K562 (cell line): ENCODE measurements around the gene KLHDC7B. TPM values are rescaled to one million over a fixed set of nuclear protein-coding genes. Genes with fewer than 3 reads are reported as not detected.
"Not testable (repeated sequence)": the region's sequence is repeated elsewhere in the genome, so short reads cannot be mapped to it uniquely, and the experiment has no call there.

Source experiments
- CXXC5 ChIP-seq: fragments of 250-450 bp; sonication (Bioruptor Pico); IDR thresholded peaks from 2 replicates; pipeline ENCODE4 v1.8.0; 2022; ENCODE audit warnings: inconsistent platforms, mild to moderate bottlenecking, moderate library complexity
- DACH1 ChIP-seq: fragments of 450-650 bp; IDR thresholded peaks from 2 replicates; pipeline ENCODE4 v1.6.1; 2018; ENCODE audit not compliant: partially characterized antibody
- GTF2E2 ChIP-seq: fragments of 200-800 bp; sonication (Bioruptor generic); IDR thresholded peaks from 2 replicates; pipeline ENCODE4 v1.6.1; 2016; ENCODE audit warnings: missing genetic modification characterization, missing compliant biosample characterization
- MAZ ChIP-seq, 2 experiments: fragments of 450-650 bp in 1 of 2; sonication (generic) in 1 of 2; formaldehyde crosslinking; IDR thresholded peaks in 1 of 2; conservative IDR thresholded peaks in 1 of 2; 2 replicates each; pipeline versions ENCODE4 v1.4.0 to v1.5.0; 2020; ENCODE audit warnings: mild to moderate bottlenecking in 1 of 2, missing genetic modification reagents in 1 of 2
- RAD51 ChIP-seq: fragments of 450-650 bp; IDR thresholded peaks from 2 replicates; pipeline ENCODE4 v1.7.1; 2016; ENCODE audit warnings: low read depth, mild to moderate bottlenecking, borderline replicate concordance
- TOE1 ChIP-seq, 2 experiments: fragments of 450-650 bp in 1 of 2; sonication (generic) in 1 of 2; formaldehyde crosslinking in 1 of 2; IDR thresholded peaks; 2 replicates each; pipeline versions ENCODE4 v1.7.1 to v1.8.0; 2016 to 2022; ENCODE audit warnings: borderline replicate concordance in 2 of 2, mild to moderate bottlenecking in 2 of 2, antibody characterized with exemption in 1 of 2, inconsistent platforms in 1 of 2, low read depth in 1 of 2, missing genetic modification reagents in 1 of 2, moderate library complexity in 1 of 2
- polyA plus RNA-seq, 8 experiments: library from polyadenylated mRNA; depleted of rRNA in 4 of 8; stranded (reverse) in 5 of 8; unstranded in 3 of 8; fragments of >200 nt; fragmentation: Nextera tagmentation in 2 of 8; fragmentation: Illumina TruSeq in 1 of 8; extraction: Ambion mirVana in 2 of 8; extraction: Trizol in 1 of 8; gene quantifications; 2 replicates each; pipeline versions ENCODE4 v1.2.1 to v1.2.3, GENCODE V29; 2011 to 2014; ENCODE audit warnings: inconsistent platforms in 1 of 8, missing spikeins in 1 of 8
- total RNA-seq, 7 experiments: library from RNA; depleted of rRNA in 6 of 7; stranded (reverse); fragments of >200 nt in 6 of 7; fragmentation: Illumina TruSeq in 2 of 7; extraction: Trizol in 2 of 7; gene quantifications; 2 replicates each; pipeline versions ENCODE4 v1.2.1 to v1.2.3, GENCODE V29; 2011 to 2021; ENCODE audit warnings: low replicate concordance in 1 of 7
- TF ChIP-seq, protein P1 (sequence below): fragments of 450-650 bp; IDR thresholded peaks from 2 replicates; pipeline ENCODE4 v1.6.1; 2017; ENCODE audit warnings: antibody characterized with exemption, mild to moderate bottlenecking
- TF ChIP-seq, protein P2 (sequence below): sonication (generic); formaldehyde crosslinking; IDR thresholded peaks from 2 replicates; pipeline ENCODE4 v1.9.0; 2022; ENCODE audit warnings: mild to moderate bottlenecking, missing genetic modification reagents
- TF ChIP-seq, protein P3 (sequence below): sonication (generic); IDR thresholded peaks from 2 replicates; pipeline ENCODE4 v1.6.1; 2016
- TF ChIP-seq, protein P4 (sequence below), 2 experiments: fragments of 450-650 bp; formaldehyde crosslinking in 1 of 2; IDR thresholded peaks; 2 replicates each; pipeline versions ENCODE4 v1.4.0 to v1.6.1; 2014 to 2020; ENCODE audit warnings: mild to moderate bottlenecking in 2 of 2, borderline replicate concordance in 1 of 2, low read depth in 1 of 2

Gene KLHDC7B
- total and polyA plus RNA-seq, 9 of the 15 experiments (the other 6 are each of a cell fraction or from before 2014, with no cell fraction given): 0.04 to 0.22 (median 0.05) TPM; not detected in 4

DNA sequence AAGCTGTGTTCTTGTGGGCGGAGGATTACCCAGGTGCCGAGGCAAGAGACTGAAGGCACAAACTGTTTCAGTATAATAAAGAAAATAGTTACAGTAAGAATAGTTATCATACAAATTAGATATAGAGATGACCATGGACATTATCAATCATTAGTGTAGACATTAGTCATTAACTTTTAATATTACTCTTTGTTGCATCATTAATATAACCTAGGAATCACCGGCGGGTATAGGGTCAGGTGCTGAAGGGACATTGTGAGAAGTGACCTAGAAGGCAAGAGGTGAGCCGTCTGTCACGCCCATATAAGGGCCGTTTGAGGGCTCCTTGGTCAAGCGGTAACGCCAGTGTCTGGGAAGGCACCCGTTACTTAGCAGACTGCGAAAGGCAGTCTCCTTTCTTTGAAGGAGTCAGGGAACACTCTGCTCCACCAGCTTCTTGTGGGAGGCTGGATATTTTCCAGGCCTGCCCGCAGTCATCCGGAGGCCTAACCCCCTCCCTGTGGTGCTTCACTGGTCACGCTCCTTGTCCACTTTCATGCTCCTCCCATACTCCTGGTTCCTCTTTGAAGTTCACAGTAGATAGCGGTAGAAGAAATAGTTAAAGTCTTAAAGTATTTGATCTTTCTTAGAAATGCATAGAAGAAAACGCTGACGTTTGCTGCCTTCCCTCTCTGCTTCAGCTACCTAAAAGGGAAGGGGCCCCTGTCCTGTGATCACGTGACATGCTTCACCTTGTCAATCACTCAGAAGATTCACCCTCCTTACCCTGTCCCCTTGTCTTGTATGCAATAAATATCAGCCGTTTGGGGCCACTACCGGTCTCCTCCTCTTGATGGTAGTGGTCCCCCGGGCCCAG, 11.6 kb upstream of the KLHDC7B start (continued):
- TF ChIP-seq, protein P1, sequence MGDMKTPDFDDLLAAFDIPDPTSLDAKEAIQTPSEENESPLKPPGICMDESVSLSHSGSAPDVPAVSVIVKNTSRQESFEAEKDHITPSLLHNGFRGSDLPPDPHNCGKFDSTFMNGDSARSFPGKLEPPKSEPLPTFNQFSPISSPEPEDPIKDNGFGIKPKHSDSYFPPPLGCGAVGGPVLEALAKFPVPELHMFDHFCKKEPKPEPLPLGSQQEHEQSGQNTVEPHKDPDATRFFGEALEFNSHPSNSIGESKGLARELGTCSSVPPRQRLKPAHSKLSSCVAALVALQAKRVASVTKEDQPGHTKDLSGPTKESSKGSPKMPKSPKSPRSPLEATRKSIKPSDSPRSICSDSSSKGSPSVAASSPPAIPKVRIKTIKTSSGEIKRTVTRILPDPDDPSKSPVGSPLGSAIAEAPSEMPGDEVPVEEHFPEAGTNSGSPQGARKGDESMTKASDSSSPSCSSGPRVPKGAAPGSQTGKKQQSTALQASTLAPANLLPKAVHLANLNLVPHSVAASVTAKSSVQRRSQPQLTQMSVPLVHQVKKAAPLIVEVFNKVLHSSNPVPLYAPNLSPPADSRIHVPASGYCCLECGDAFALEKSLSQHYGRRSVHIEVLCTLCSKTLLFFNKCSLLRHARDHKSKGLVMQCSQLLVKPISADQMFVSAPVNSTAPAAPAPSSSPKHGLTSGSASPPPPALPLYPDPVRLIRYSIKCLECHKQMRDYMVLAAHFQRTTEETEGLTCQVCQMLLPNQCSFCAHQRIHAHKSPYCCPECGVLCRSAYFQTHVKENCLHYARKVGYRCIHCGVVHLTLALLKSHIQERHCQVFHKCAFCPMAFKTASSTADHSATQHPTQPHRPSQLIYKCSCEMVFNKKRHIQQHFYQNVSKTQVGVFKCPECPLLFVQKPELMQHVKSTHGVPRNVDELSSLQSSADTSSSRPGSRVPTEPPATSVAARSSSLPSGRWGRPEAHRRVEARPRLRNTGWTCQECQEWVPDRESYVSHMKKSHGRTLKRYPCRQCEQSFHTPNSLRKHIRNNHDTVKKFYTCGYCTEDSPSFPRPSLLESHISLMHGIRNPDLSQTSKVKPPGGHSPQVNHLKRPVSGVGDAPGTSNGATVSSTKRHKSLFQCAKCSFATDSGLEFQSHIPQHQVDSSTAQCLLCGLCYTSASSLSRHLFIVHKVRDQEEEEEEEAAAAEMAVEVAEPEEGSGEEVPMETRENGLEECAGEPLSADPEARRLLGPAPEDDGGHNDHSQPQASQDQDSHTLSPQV: peak; percentile 45; the same call in 1 of the 2 replicates
- peak; percentile 34 for TF ChIP-seq CXXC5 (CRISPR knock-in tag)
- TF ChIP-seq MAZ (CRISPR knock-in tag; conservative IDR thresholded peaks at IDR 0.05 in 1 of 2, IDR thresholded peaks at IDR 0.05 in 1 of 2): 0 out of 4 replicates have a peak, but pooled peaks of 1 of the 2 experiments have one; percentile 32
- peak; percentile 98 for TF ChIP-seq TOE1 (IDR thresholded peaks at IDR 0.05; ENCODE audit: borderline replicate concordance)
- TF ChIP-seq TOE1 (CRISPR knock-in tag; IDR thresholded peaks at IDR 0.05; ENCODE audit: borderline replicate concordance, low read depth): not testable (repeated sequence)
- TF ChIP-seq, protein P2, sequence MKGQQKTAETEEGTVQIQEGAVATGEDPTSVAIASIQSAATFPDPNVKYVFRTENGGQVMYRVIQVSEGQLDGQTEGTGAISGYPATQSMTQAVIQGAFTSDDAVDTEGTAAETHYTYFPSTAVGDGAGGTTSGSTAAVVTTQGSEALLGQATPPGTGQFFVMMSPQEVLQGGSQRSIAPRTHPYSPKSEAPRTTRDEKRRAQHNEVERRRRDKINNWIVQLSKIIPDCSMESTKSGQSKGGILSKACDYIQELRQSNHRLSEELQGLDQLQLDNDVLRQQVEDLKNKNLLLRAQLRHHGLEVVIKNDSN: peak; percentile 80
- TF ChIP-seq GTF2E2 (tag): 0 out of 2 replicates have a peak, but pooled peaks have one; percentile 48
- TF ChIP-seq, protein P3, sequence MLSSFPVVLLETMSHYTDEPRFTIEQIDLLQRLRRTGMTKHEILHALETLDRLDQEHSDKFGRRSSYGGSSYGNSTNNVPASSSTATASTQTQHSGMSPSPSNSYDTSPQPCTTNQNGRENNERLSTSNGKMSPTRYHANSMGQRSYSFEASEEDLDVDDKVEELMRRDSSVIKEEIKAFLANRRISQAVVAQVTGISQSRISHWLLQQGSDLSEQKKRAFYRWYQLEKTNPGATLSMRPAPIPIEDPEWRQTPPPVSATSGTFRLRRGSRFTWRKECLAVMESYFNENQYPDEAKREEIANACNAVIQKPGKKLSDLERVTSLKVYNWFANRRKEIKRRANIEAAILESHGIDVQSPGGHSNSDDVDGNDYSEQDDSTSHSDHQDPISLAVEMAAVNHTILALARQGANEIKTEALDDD: peak; percentile 54; the same call in 1 of the 2 replicates
- TF ChIP-seq DACH1: peak; percentile 32
- TF ChIP-seq RAD51: peak; percentile 98
- TF ChIP-seq, protein P4, sequence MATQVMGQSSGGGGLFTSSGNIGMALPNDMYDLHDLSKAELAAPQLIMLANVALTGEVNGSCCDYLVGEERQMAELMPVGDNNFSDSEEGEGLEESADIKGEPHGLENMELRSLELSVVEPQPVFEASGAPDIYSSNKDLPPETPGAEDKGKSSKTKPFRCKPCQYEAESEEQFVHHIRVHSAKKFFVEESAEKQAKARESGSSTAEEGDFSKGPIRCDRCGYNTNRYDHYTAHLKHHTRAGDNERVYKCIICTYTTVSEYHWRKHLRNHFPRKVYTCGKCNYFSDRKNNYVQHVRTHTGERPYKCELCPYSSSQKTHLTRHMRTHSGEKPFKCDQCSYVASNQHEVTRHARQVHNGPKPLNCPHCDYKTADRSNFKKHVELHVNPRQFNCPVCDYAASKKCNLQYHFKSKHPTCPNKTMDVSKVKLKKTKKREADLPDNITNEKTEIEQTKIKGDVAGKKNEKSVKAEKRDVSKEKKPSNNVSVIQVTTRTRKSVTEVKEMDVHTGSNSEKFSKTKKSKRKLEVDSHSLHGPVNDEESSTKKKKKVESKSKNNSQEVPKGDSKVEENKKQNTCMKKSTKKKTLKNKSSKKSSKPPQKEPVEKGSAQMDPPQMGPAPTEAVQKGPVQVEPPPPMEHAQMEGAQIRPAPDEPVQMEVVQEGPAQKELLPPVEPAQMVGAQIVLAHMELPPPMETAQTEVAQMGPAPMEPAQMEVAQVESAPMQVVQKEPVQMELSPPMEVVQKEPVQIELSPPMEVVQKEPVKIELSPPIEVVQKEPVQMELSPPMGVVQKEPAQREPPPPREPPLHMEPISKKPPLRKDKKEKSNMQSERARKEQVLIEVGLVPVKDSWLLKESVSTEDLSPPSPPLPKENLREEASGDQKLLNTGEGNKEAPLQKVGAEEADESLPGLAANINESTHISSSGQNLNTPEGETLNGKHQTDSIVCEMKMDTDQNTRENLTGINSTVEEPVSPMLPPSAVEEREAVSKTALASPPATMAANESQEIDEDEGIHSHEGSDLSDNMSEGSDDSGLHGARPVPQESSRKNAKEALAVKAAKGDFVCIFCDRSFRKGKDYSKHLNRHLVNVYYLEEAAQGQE (IDR thresholded peaks at IDR 0.05; ENCODE audit: borderline replicate concordance): peak; percentile 39; the same call in 1 of the 2 replicates
- TF ChIP-seq, protein P4 (CRISPR knock-in tag; IDR thresholded peaks at IDR 0.05; ENCODE audit: low read depth): not testable (repeated sequence)
